ENCODE measurements around the gene RBCK1.

GRCh38 chr20:416950-417800 lies 9.1 kb downstream of the RBCK1 start:
- TF ChIP-seq CTCF (IDR thresholded peaks at IDR 0.05) (no peak), EP300 (IDR thresholded peaks at IDR 0.05) (no peak)

Data from ovary (tissue), 3 donors.